Ureter (tissue), 1 donor: Measurements from ENCODE around the gene TXNRD2. TPM values are rescaled to one million over a fixed set of nuclear protein-coding genes. Genes with fewer than 3 reads are reported as not detected.

Experiments
- DNase-seq: peaks from one replicate; pipeline ENCODE4 v3.0.0-alpha.2; 2020; ENCODE audit warnings: low spot score
- total RNA-seq: library from RNA; stranded (reverse); gene quantifications from one replicate; pipeline ENCODE4 v1.2.4, GENCODE V29; 2023
- donor health status: DM: yes; HTN: yes; CAD: no.

TXNRD2 gene
- total RNA-seq: 41.6 TPM

DNA sequence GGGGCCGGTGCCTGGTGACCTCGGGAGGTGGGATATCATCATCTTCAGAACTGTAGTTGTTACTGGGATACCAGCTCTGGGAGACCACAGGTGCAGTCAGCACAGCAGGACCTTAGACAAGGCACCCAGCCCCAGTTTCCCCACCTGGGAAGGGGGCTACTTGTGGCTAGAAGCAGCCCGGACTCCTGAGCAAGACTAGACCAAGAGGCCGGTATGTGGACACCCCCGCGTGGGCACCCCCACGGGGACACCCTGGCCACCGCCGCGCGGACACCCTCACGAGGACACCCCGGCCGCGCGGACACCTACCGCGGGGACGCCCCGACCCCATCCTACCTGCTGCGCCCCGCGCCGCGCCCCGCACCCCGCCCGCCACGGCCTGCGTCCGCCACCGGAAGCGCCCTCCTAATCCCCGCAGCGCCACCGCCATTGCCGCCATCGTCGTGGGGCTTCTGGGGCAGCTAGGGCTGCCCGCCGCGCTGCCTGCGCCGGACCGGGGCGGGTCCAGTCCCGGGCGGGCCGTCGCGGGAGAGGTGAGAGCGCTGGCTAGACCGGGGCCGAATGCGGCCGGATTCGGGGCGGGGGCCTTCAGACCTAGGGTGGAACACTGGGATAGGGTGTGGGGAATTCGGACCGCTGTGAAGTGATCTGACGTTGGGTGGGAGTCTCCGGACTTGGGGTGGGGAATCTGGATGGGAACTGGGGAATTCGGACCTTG lies at the start of gene TXNRD2, which contains the start of gene COMT:
TSS of gene TXNRD2 (minus strand) at position 454 of the 718 bp plus-strand sequence. CDS start at position 439, 15 bp downstream.
TSS of gene COMT (plus strand) at position 408 of the 718 bp plus-strand sequence. CDS start 20,755 bp downstream, outside the sequence.
- DNase-seq: no peak

- no peak for DNase-seq
Observed at GRCh38 chr22:19991395-19991644, 49.7 kb upstream of the TXNRD2 start.

- no peak for DNase-seq
Observed at GRCh38 chr22:19990609-19991394, 49.2 kb upstream of the TXNRD2 start.

- no peak for DNase-seq
Observed at GRCh38 chr22:19990188-19990587, 48.6 kb upstream of the TXNRD2 start.

DNA sequence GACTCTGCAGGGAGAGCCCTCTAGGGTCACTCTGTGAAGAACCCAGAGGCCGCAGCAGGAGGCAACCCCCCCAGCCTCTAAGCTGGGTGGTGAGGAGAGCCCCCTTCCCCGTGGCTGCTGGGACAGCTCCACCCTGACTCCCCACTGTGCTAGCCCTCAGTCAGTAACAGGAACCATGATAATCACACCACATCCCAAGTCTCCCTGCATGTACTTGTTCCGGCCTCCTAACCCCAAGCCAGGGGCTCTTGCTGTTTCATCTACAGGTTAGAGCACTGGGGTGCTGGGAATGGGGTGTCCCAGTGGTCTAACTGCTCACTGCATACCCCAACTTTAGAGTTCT lies 48.1 kb upstream of the TXNRD2 start:
- DNase-seq: no peak

DNA sequence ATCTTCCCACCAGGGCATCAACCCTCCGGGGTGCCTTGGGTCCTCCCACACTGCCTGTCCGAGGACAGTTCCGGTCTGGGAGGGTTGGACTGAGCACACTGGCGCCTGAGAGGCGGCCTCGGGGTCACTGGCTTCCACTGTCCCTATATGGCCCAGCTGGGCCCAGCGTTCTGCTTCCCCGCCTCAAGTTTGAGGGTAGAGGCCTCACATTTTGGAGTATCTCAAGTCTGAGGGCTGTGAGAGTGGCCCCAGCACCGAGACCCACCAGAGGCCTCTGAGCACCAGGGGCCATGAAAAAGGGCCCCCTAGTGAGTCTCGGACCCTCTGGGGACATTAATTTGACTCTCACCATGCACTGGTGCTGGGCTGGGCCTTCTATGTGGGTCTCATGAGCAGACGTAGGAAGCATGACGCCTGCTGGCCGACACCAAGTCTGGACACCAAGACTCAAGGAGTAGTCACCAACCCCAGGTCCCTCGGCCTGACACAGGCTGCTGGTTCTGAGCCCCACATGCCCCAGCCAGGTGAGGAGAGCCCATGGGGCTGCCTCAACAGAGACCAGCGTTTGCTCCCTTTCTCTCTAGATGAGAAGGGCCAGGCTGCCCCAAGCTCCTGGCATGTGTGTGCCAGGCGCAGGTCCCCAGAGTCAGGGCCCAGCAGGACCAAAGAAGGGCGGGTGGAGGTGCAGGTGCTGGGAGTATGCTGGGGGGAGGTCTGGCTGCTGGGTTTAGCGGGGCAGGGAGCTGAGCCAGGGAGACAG lies 47.5 kb upstream of the TXNRD2 start:
- no peak for DNase-seq

GRCh38 chr22:19988331-19988808 lies 46.8 kb upstream of the TXNRD2 start:
- no peak for DNase-seq

DNA sequence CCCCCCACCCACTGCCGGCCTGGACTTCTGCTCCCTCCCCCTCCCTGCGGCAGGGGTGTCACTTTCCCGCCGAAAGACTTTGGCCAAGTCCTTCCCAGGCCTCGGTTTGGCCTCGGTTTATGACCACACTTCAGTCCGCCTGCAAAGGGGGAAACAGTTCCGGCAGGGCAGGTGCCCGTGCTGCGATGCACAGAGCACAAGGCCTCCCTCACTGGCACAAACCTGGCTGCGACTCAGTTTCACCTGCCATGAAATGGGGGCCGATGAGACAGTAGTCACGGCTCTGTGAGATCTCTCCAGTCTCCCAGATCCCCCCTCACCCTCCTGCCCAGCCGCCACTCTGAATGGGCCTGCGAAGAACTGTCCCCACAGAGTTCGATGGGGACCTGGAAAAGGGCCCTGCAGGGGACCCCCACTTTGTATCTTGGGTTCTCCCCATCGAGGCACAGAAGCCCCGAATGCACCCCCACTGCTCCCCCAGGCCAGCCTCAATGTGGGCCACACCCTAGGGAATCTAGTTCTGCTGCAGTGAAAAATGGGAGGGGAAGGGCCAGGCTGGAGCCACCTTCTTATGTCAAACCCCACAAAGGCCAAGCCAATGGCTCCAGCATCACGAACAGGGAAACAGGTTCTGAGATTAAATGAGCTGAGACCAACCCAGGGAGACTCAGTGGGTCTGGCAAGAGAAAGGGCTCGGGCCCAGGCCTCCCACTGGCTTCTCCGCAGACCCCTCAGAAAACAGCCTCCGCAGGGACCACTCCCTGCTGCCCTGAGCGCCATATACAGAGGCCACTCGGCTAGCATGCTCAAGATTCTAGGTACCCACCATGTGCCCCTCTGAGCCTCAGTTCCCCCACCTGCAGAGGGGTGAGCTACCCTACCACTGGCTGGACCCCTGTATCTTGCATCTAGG lies 46.0 kb upstream of the TXNRD2 start:
- no peak for DNase-seq

DNA sequence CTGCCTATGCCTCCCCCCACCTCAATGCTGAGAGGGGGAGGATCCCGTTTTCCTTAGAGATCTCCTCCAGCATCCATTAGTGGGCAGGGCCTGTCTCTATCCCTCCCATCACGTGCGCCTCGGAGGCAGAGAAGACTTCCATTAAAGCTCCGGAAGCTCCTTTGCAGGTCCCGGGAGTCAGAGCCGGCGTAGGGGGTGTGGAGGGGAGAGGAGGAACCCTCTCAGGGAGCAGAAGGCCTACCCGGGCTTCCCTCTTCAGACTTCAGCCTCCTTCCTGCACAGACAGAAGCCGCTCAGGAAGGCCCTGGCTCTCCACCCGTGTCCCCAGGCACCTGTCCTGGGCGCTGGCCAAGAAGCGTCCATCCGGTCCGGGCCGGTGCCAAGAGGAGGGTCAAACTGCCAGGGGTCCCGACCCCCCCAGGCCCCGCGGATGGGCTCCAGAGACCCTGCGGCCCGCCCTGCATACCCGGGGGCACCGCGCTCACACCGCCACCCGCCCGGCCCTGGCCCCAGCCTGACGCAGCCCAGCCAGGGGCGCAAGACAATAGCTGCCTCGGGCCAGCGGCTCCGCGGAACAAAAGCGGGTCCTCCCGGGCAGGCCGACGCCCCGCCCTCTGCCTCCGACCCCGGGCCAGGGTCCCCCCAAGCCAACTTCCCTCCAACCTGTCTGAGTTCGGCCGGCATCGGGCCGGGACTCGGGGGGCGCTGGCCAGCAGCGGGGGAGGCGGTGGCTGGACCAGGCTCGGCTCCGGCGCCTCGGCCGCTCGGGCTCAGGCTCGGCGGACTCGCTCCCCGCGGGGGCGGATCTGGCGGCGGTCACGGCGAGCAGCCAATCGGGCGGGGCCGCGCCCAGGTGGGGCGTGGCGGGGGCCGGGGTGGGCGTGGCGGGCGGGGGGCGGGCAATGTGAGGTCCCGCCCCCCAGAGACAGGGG lies 45.1 kb upstream of the TXNRD2 start:
- peak; percentile 73 for DNase-seq

- no peak for DNase-seq
Observed at GRCh38 chr22:19986011-19986409, 44.4 kb upstream of the TXNRD2 start.

DNA sequence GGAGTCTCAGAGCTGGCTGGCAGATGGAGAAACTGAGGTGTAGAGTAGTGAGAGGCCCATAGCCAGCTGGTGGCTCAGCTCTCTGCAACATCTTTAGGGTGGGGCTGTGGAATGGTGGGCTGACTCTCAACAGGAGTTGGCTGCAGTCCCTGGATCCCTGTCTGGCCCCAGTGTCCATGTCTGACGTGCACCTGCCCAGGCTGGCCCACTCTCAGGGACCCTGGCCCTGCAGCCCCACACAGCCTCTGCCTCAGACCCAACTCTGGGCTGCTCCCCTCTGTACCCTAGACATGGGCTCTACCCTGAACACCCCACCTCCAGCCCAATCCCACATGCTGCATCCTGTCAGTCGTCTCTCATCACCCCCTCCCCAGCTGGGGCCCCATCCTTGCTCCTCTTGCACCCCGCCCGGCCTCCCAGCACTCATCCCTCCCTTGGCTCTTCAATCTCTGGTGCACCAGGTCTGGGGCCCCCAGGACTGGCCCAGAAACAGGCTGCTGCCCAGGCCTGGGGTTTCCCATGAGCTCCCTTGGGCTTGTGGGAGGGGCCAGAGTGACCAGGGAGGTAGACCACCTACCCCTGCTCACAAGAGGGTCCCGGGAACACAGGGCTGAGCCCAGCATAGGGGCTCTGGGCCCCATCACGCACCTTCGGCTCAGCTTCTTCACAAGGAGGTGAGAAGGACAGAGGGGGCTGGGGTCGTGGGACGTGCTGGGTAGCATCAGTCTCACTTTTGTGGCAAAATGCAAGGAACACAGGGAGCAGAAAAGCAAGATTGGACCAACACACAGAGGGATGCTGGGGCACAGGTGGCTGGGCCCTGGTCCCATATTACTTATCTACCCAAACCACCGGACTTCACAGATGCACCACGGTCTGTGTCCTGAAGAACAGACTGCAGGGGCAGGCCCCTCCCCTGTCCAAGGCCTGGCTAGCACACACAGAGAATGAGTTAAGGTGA lies 43.5 kb upstream of the TXNRD2 start:
- no peak for DNase-seq

GRCh38 chr22:19984201-19984753 lies 42.7 kb upstream of the TXNRD2 start:
- DNase-seq: no peak

DNA sequence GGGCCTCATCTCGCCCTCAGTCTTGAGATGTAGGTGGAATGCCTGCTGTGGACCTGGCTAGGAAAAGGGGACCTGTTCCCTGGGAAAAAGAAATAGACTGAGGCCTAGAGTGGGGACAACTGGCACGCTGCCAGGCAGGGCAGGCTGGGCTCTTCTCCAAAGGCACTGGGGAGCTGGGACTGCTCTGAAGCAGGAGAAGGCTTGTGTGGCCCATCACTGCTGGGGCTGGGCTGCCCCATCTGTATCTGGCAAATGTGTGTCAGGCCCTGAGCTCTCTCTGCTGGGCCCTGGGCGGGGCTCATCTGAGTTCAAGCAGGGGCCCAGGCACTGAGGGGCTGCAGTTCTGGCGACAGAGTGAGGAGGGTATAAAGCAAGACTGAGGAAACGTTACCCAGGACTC lies 42.1 kb upstream of the TXNRD2 start:
- DNase-seq: no peak

DNA sequence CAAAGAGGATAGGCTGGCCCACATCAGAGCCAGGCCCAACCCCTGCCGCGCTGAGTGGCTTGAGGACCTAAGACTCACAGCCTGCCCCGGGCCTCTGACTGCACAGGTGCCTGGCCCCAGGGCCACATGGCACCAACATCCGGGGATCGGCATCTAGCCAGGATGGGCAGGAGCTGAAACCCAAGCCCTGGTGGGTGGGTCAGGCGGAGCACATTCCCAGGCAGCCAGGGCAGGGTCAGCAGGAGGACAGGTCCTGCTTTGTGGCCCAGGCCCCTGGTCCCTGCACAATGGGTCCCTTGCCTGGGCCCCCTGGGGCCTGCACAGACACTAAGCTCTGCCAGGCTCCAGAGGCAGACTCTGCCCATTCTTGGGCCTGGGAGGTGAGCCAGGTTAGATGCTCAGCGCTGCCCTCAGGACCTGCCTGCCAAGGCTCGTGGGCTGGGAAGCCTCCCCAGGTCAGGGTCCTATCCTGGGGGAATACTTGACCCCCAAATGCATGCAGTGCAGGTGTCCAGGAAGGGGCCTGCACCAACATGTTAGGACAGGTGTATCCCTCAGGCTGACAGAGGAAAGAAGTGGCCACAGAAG lies 41.5 kb upstream of the TXNRD2 start:
- no peak for DNase-seq

DNA sequence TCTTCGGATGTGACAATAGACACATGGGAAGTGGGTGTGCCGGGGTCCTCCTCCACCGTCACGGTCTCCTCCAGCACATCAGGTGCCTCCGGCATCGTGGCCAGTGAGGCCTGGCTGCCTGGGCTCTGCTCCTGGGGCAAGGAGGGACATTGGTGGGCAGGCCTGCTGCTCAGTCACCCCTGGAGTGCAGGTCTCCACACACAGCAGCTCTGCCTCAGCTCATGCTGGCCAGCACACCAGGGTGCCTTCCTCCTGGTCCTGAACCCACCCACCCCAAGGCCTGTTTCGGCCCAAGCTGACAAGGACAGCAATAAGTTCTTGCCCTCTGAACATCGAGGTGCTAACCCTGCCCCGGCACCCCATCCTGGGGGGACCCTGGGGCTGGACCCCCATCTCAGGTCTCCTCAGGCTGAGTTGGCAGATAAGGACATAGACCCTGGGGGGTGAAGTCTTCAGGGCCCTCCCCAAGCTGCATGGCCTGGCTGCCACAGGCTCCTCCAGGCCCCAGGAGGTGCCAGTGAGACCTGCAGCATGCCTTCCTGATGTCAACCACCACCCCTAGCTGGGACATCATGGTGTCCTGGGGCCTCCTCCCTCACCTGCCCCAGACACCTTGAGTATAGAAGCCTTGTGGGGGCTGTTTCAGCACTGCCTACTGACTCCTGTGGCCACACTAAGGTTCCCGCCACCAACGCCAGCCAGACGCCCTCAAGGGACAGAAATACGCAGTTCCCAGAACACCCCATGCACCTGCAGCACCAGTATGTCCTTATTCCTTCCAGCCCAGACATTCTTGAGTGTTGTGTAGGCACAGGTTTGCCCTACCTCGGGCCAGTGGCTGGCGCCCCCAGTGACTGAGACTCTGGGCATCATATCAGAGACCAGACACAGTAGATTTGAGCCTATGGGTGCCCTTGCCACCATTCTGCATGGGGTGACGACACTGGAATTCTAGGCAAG lies 40.6 kb upstream of the TXNRD2 start:
- no peak for DNase-seq

- DNase-seq: no peak
Observed at GRCh38 chr22:19981171-19981960, 39.7 kb upstream of the TXNRD2 start.
